AG04450 (cell line): ENCODE results near the gene FIZ1. TPM values are rescaled to one million over a fixed set of nuclear protein-coding genes. Genes with fewer than 3 reads are reported as not detected.

Source experiments
- CTCF ChIA-PET: fragments of 300-600, 350-600 bp; formaldehyde crosslinking; extraction: SDS; loops from one replicate; lab custom pipeline; 2022; ENCODE audit warnings: antibody characterized with exemption, inconsistent platforms; lab: Charles Lee
- POLR2A ChIA-PET: fragments of 350-600 bp; formaldehyde crosslinking; extraction: SDS; loops from one replicate; lab custom pipeline; 2021; ENCODE audit warnings: antibody characterized with exemption, inconsistent platforms; lab: Yijun Ruan, JAX
- DNase-seq: peaks from one replicate; pipeline ENCODE4 v3.0.0-alpha.2; 2011; ENCODE audit warnings: low read depth, low spot score
- H3K27ac ChIP-seq: one replicate; pipeline ENCODE4 v1.5.1; 2012; ENCODE audit warnings: low read depth, low read length, control low read depth
- H3K27me3 ChIP-seq: one replicate; pipeline ENCODE4 v1.6.0; 2012; ENCODE audit warnings: low read length; ENCODE audit not compliant: control insufficient read depth, insufficient read depth
- H3K4me3 ChIP-seq: 2 replicates; pipeline ENCODE4 v1.5.1; 2011; ENCODE audit warnings: mild to moderate bottlenecking, low read depth, low read length, control low read depth
- H3K9me3 ChIP-seq: 2 replicates; pipeline ENCODE4 v1.5.1; 2012; ENCODE audit warnings: low read length; ENCODE audit not compliant: control insufficient read depth, insufficient read depth
- polyA plus RNA-seq: library from polyadenylated mRNA; depleted of rRNA; stranded (reverse); fragments of >200 nt; gene quantifications from 2 replicates; pipeline ENCODE4 v1.2.3, GENCODE V29; 2011
- TF ChIP-seq, protein P1 (sequence below): IDR thresholded peaks from 2 replicates; pipeline ENCODE4 v1.5.1; 2011; ENCODE audit warnings: low read depth, low read length, control low read depth, inconsistent platforms

Gene FIZ1
- polyA plus RNA-seq, 1 experiment, result 3.7 TPM

DNA sequence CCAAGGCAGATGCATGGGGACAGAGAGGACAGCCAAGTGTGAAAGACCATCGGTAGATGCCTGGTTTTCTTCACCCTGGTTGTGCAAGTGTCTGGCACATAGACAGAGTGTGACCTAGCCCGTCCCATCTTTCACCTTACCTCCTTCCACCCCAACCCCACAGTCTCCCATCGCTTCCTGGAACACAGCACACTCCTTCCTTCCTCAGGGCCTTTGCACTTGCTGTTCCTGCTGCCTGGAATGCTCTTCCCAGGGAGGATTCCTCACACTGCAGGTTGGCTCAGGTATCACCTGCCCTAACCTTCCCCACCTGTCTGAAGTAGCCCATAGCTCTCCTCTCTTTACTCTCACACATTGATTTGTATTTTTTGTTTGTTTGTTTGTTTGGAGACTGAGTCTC, 3.0 kb downstream of the FIZ1 start:
- CTCF ChIA-PET, result interaction anchor here (0.8 kb wide), 1 partner anchor 57 kb away, joined by 3 read pairs; no protein-coding TSS in a partner anchor
- no peak overlapping the region for H3K27ac ChIP-seq
- TF ChIP-seq, protein P1, sequence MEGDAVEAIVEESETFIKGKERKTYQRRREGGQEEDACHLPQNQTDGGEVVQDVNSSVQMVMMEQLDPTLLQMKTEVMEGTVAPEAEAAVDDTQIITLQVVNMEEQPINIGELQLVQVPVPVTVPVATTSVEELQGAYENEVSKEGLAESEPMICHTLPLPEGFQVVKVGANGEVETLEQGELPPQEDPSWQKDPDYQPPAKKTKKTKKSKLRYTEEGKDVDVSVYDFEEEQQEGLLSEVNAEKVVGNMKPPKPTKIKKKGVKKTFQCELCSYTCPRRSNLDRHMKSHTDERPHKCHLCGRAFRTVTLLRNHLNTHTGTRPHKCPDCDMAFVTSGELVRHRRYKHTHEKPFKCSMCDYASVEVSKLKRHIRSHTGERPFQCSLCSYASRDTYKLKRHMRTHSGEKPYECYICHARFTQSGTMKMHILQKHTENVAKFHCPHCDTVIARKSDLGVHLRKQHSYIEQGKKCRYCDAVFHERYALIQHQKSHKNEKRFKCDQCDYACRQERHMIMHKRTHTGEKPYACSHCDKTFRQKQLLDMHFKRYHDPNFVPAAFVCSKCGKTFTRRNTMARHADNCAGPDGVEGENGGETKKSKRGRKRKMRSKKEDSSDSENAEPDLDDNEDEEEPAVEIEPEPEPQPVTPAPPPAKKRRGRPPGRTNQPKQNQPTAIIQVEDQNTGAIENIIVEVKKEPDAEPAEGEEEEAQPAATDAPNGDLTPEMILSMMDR, result no peak
- DNase-seq, result no peak
- H3K27me3 ChIP-seq, result no peaks in the 10 kb centered on the region
- no peak overlapping the region for H3K4me3 ChIP-seq
- peaks cover 3% of the 10 kb centered on the region; the same call in 1 of the 2 replicates for H3K9me3 ChIP-seq
- POLR2A ChIA-PET, result no interaction called here

DNA sequence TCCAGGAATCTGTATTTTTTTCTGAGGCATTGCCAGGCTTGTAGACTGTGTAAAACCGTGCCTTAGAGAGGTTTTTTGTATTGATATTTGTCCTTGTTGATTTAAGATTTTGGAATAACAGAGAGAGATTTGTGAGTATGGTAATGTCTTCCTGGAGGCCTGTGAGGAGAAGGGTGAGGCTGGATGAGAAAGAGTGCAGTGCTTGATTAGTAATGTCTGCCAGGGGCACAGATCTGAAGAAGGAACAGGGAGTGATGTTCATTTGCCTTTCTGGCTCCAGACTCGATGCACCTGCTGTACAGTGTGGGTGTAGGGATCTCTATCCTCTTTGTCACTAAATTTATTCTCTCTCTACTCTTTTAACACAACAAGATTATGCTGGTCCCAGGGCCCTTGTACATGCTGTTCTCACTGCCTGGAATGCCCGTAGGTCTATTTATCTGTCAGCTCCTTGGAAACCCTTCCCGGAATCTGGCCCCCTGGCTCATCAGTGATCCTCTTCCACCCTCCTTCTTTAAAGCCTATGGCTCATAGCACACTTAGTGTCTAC, 4.2 kb downstream of the FIZ1 start:
- ChIA-PET POLR2A (interaction anchor here (0.7 kb wide), 1 partner anchor 78 kb away, joined by 5 read pairs; no protein-coding TSS in a partner anchor), CTCF (interaction anchor here (0.8 to 1.1 kb wide), 2 partner anchors 11 to 58 kb away, joined by 3 read pairs; no protein-coding TSS in a partner anchor)
- Histone ChIP-seq H3K9me3 (peaks cover 3% of the 10 kb centered on the region; the same call in 1 of the 2 replicates), H3K27me3 (no peaks in the 10 kb centered on the region), H3K27ac (no peak overlapping the region), H3K4me3 (no peak overlapping the region)
- no peak for DNase-seq
- TF ChIP-seq, protein P1, result no peak

DNA sequence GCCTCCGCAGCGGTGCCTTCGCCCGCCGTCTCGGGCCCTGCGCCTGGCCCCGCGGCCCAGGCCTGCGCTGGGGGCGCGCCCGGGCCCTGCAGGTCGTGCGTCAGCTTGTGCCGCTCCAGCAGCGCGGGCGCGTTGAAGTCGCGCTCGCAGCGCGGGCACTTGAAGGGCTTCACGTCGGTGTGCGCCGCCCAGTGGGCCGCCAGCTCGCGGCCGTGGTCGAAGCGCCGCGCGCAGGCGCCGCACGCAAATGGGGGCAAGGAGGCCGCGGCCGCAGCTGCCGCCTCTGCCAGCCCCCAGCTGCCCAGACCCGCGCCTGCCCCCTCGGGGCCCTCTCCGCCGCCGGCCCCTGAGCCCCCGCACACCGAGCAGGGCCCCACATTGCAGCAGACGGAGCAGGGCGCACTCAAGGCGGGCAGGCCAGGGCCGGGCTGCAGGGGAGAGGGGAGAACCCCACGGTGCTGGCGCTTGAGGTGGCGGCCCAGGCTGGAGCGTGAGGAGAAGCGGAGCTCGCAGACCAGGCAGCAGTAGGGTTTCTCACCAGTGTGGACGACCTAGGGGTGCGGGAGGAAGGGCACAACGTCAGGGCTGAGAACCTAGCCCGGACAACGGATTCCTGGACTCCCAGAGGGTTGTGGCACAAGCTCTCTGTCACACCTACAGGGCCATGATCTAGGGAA, 6.1 kb downstream of the FIZ1 start:
- H3K4me3 ChIP-seq, result no peak overlapping the region
- H3K27ac ChIP-seq, result no peak overlapping the region
- no peaks in the 10 kb centered on the region for H3K27me3 ChIP-seq
- CTCF ChIA-PET, result interaction anchor here (0.7 to 1.5 kb wide), 2 partner anchors 40 to 126 kb away, joined by 4 to 11 read pairs; no protein-coding TSS in a partner anchor
- POLR2A ChIA-PET, result no interaction called here
- TF ChIP-seq, protein P1, result no peak
- H3K9me3 ChIP-seq, result peaks cover 3% of the 10 kb centered on the region; the same call in 1 of the 2 replicates
- DNase-seq, result no peak

DNA sequence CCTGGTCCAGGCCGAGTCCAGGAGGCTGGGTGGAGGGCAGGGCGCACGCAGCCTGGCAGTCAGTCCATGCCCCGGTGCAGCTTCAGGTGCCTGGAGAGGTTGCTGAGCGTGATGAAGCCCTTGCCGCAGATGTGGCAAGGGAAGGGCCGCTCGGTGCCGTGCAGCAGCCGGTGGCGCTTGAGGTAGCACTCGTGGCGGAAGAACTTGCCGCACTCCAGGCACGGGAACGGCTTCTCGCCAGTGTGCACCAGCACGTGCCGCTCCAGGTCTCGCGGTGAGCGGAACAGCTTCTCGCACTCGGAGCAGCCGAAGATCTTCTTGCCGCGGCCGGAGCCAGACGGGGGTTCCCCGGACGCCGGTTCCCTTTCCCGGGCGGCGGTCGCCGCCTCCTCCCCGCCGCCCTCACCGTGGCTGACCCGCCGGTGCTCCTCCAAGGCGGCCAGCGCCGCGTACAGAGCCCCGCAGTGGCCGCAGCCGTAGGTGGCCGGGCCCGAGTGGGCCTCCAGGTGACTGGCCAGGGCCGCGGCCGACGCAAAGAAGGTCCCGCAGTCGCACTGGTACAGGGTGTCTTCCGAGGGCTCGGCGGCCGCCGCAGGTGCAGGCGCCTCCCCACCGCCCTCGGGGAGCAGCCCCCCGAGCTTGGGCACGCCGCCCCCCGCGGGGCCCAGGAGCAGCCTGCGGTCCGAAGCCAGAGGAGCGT, 6.8 kb downstream of the FIZ1 start:
- TF ChIP-seq, protein P1, result no peak
- H3K27me3 ChIP-seq, result no peaks in the 10 kb centered on the region
- POLR2A ChIA-PET, result no interaction called here
- H3K27ac ChIP-seq, result no peak overlapping the region
- peaks cover 3% of the 10 kb centered on the region; the same call in 1 of the 2 replicates for H3K9me3 ChIP-seq
- no peak for DNase-seq
- no peak overlapping the region for H3K4me3 ChIP-seq
- CTCF ChIA-PET, result no interaction called here
